Adipose tissue (tissue), 3 donors: Measurements from ENCODE around the gene ANKRD33B. TPM values are rescaled to one million over a fixed set of nuclear protein-coding genes. Genes with fewer than 3 reads are reported as not detected.

Experiments
- H3K27ac ChIP-seq: one replicate; pipeline ENCODE4 v1.5.1; 2013; ENCODE audit warnings: low read depth, low read length
- WGBS, 3 donors: extraction: QIAGEN DNeasy Blood & Tissue Kit; methylation state at CpG; one replicate each; pipeline ENCODE4 v1.1.7; 2013; 5-methylcytosine and 5-hydroxymethylcytosine counted together
- polyA plus RNA-seq, 3 donors: library from polyadenylated mRNA; stranded (reverse); fragments of 200-250 nt; gene quantifications; one replicate each; pipeline ENCODE4 v1.2.3, GENCODE V29; 2013
- donor health status: healthy with polysubstance abuse.
- donor health status: Bipolar disorder and iron deficiency.
- donor health status: healthy.

The ANKRD33B gene
- polyA plus RNA-seq, 3 donors, result 0.32 to 2.9 (median 0.89) TPM

DNA sequence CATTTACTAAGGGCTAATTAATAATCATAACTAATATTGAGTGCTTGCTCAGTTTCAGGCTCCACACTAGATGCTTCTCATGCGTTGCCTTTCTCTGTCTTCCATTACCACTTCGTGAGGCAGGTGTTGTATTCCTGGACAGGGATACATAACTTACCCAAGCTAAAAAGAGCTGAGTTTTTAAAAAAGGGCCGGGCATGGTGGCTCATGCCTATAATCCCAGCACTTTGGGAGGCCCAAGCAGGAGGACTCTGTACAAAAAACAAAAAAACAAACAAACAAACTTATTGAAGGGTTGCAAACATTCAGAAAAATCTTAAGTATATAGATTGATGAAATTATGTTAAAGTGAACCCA, 12.1 kb upstream of the ANKRD33B start:
- 61 to 80% (median 72%) methylated on average over 3 of the region's 3 CpGs for WGBS, 3 donors
- no peak overlapping the region for H3K27ac ChIP-seq

- WGBS, 3 donors, result 76 to 89% (median 81%) methylated on average over 13 to 14 of the region's 14 CpGs
- no peak overlapping the region for H3K27ac ChIP-seq
Observed at GRCh38 chr5:10552183-10553143, 11.4 kb upstream of the ANKRD33B start.

DNA sequence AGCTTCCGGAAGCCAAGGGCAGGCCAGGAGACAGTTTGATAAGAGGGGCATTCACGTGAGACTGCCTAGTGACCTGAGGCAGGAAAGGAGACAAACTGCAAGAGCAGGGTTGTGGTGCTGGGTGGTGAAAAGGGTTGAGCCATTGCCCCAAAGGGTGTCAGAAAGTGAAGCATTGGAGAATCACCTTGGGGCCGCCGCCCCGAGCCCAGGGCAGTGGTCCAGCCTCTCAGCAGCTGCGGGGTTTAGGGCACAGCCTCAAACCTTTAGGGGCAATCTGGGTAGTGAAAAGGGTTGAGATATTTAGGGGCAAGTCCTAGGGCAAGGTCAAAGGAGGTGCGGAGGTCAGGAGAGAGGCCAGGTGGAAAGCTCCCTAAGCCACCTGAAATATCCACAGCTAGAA, 10.4 kb upstream of the ANKRD33B start:
- 86 to 96% (median 92%) methylated on average over 7 of the region's 7 CpGs for WGBS, 3 donors
- no peak overlapping the region for H3K27ac ChIP-seq

DNA sequence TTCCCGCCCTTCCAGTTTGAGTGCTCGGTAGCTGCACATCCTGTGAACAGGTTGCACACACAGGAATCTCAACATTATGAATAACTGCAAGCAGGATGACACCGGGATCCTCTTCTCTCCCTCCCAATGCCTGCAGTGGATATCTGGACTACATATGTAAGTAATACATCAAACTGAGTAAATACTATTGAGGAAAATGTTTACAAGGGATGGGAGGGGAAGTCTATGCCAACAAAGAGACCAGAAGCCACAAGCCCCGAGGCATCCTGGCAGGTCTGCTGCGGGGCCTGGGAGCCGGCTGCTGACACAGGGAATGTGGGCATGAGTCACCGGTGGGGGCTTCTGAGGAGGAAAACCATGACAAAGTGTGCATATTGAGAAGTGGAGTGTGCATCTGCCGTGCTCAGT, 8.6 kb upstream of the ANKRD33B start:
- WGBS, 3 donors, result 52 to 63% (median 61%) methylated on average over 8 of the region's 8 CpGs
- no peak overlapping the region for H3K27ac ChIP-seq

GRCh38 chr5:10556289-10556807, 7.5 kb upstream of the ANKRD33B start:
- 39 to 58% (median 45%) methylated on average over 3 of the region's 3 CpGs for WGBS, 3 donors

GRCh38 chr5:10556893-10557746, 6.8 kb upstream of the ANKRD33B start:
- WGBS, 3 donors, result 66 to 78% (median 72%) methylated on average over 11 of the region's 11 CpGs
- no peak overlapping the region for H3K27ac ChIP-seq

More at GRCh38 chr5:10556289-10556807, 7.5 kb upstream of the ANKRD33B start:
- no peak overlapping the region for H3K27ac ChIP-seq

GRCh38 chr5:10559151-10559550, 4.7 kb upstream of the ANKRD33B start:
- H3K27ac ChIP-seq, result no peak overlapping the region

GRCh38 chr5:10559871-10560270, 4.0 kb upstream of the ANKRD33B start:
- WGBS, 3 donors, result 59 to 74% (median 72%) methylated on average over 7 of the region's 7 CpGs

More at GRCh38 chr5:10559151-10559550, 4.7 kb upstream of the ANKRD33B start:
- 69 to 77% (median 75%) methylated on average over 4 of the region's 4 CpGs for WGBS, 3 donors

GRCh38 chr5:10562201-10563109, 1.4 kb upstream of the ANKRD33B start:
- H3K27ac ChIP-seq, result no peak overlapping the region
- 35 to 63% (median 60%) methylated on average over 44 to 45 of the region's 45 CpGs for WGBS, 3 donors

More at GRCh38 chr5:10559871-10560270, 4.0 kb upstream of the ANKRD33B start:
- no peak overlapping the region for H3K27ac ChIP-seq

DNA sequence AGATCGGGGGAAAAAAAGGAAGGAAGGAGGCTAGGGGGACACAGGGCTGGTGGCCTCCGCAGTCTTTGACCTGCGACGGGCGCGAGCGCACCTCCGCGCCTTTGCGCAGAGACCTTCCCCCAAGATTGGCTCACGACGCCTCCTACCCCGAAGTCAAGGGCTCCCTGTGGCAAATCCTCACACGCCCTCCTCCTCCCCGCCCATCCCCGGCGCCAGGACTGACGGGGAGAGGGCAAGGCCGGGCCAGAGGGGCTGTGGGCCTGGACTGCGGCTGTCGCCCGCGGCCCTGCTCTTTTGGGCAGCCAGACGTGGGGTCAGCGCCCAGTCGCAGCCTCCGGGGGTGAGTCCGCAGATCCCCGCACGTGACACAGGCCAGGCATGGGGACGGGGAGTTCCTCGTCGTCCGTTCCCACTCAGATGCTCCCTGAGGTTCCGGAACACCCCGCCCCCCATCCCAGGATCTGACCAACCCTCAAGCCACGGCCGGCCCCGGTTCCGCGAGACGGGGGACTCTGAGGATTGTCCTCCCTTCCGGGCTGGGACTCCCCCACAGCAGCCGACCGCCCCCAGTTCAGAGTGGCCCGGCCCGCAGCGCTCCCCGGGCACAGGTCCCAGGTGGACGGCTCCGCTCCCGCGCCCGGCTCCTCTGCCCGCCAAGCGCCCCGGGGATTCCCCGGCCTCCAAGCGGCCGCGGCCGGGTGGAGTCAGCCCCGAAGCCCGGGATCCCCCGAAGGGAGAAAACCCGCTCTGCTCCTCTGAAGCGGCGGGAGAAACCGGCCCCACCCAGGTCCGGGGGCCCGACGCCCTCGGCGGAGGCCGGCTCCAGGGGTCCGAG, 543 bp upstream of the ANKRD33B start:
- 1 to 5% (median 5%) methylated on average over 44 to 76 of the region's 76 CpGs for WGBS, 3 donors
- no peak overlapping the region for H3K27ac ChIP-seq

- no peak overlapping the region for H3K27ac ChIP-seq
- 3 to 4% (median 3%) methylated on average over 58 to 61 of the region's 61 CpGs for WGBS, 3 donors
Observed at GRCh38 chr5:10564838-10565784, 1.2 kb downstream of the ANKRD33B start.

- H3K27ac ChIP-seq, result no peak overlapping the region
- 41 to 49% (median 44%) methylated on average over 11 of the region's 11 CpGs for WGBS, 3 donors
Observed at GRCh38 chr5:10565785-10566542, 2.1 kb downstream of the ANKRD33B start.

GRCh38 chr5:10566543-10567068, 2.7 kb downstream of the ANKRD33B start:
- WGBS, 3 donors, result 60 to 69% (median 61%) methylated on average over 8 of the region's 8 CpGs
- H3K27ac ChIP-seq, result no peak overlapping the region

DNA sequence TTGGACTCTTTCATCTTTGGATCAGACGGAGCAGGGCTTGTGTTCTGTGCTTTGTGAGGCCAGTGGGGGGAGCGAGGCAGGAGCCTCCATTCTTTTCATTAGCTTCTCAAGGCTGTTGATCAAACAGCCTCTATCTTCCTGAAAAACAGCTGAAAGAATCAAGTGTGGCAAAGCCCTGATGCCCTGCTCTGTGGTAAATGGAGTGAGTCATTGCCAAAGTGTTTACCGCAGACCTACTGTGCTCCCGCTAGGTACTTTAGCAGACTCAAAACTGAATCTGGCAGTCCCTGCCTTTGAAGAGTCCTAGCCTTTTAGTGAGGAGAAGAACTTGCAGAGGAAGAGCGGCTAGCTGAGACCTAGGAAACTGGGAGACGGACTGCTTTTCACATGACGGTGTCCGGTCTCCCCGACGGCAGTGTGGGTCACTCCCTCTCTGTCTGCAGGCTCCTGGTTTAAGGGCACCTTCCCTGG, 3.3 kb downstream of the ANKRD33B start:
- 73 to 82% (median 77%) methylated on average over 10 of the region's 10 CpGs for WGBS, 3 donors
- no peak overlapping the region for H3K27ac ChIP-seq

- 47 to 60% (median 50%) methylated on average over 4 of the region's 4 CpGs for WGBS, 3 donors
- no peak overlapping the region for H3K27ac ChIP-seq
Observed at GRCh38 chr5:10567781-10568321, 4.0 kb downstream of the ANKRD33B start.
